PC-9 (cell line): ENCODE measurements around the gene OR6B2.

Experiments used
- EZH2 ChIP-seq: fragments of 200-600 bp; sonication (generic); IDR thresholded peaks from 2 replicates; pipeline ENCODE4 v1.8.0; 2017; ENCODE audit warnings: antibody characterized with exemption, low read depth
- TF ChIP-seq, protein P1 (sequence below): fragments of 200-600 bp; sonication (generic); conservative IDR thresholded peaks from 2 replicates; pipeline ENCODE4 v1.6.1; 2017; ENCODE audit warnings: mixed run types, antibody characterized with exemption, mild to moderate bottlenecking, moderate library complexity

DNA sequence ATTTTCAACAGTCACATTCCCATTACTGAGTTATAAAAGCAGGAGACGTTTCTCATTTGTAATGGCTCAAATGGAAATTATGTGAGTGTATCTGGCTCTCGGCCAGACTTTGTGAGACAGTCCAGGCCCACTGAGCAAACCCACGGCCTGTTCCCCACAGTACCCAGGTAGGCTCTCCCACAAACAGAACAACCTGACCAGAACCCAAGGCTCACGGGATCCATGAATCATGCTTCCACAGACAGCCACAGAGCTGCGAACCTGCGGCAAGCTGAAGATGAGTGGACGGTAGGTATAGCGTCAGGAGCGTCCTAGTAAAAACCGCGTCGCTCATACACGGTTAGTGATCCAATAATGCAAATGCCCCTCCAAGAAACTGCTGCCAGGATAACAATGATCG, 39.3 kb downstream of the OR6B2 start:
- TF ChIP-seq, protein P1, sequence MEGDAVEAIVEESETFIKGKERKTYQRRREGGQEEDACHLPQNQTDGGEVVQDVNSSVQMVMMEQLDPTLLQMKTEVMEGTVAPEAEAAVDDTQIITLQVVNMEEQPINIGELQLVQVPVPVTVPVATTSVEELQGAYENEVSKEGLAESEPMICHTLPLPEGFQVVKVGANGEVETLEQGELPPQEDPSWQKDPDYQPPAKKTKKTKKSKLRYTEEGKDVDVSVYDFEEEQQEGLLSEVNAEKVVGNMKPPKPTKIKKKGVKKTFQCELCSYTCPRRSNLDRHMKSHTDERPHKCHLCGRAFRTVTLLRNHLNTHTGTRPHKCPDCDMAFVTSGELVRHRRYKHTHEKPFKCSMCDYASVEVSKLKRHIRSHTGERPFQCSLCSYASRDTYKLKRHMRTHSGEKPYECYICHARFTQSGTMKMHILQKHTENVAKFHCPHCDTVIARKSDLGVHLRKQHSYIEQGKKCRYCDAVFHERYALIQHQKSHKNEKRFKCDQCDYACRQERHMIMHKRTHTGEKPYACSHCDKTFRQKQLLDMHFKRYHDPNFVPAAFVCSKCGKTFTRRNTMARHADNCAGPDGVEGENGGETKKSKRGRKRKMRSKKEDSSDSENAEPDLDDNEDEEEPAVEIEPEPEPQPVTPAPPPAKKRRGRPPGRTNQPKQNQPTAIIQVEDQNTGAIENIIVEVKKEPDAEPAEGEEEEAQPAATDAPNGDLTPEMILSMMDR, result no peak
- TF ChIP-seq EZH2, result no peak
